Bronchial epithelial cell (primary cell): ENCODE results near the gene MMAB. TPM values are rescaled to one million over a fixed set of nuclear protein-coding genes. Genes with fewer than 3 reads are reported as not detected.

Source experiments
- DNase-seq: peaks from one replicate; pipeline ENCODE4 v3.0.0-alpha.2; 2010; ENCODE audit warnings: low read depth
- FAIRE-seq: peaks from 2 replicates; lab custom pipeline; 2011; peaks lifted over from hg19 to GRCh38; lab: Jason Lieb, UNC
- H3K27me3 ChIP-seq: 2 replicates; pipeline ENCODE4 v1.5.1; 2011; ENCODE audit warnings: low read length; ENCODE audit not compliant: control insufficient read depth, insufficient read depth
- H3K36me3 ChIP-seq: 2 replicates; pipeline ENCODE4 v1.5.1; 2011; ENCODE audit warnings: low read length; ENCODE audit not compliant: control insufficient read depth, insufficient read depth
- H3K4me3 ChIP-seq: 2 replicates; pipeline ENCODE4 v1.5.1; 2011; ENCODE audit warnings: mild to moderate bottlenecking, low read depth, low read length, control low read depth
- CTCF ChIP-seq: IDR thresholded peaks from 2 replicates; pipeline ENCODE4 v1.5.1; 2011; ENCODE audit warnings: mild to moderate bottlenecking, moderate library complexity, low read length, control low read depth, inconsistent platforms; ENCODE audit not compliant: insufficient read depth, severe bottlenecking
- total RNA-seq: library from RNA; depleted of rRNA; stranded (reverse); fragments of >200 nt; gene quantifications from 2 replicates; pipeline ENCODE4 v1.2.1, GENCODE V29; 2014

Gene MMAB
- total RNA-seq, 1 donor from 2014 or later = 36.9 TPM

- Histone ChIP-seq H3K4me3 (no peak overlapping the region), H3K27me3 (no peaks in the 10 kb centered on the region), H3K36me3 (peaks cover 24% of the 10 kb centered on the region)
- FAIRE-seq = no peak
- no peak for DNase-seq
- no peak for TF ChIP-seq CTCF
Measured at GRCh38 chr12:109567296-109567695, 6.0 kb downstream of the MMAB start.

GRCh38 chr12:109566424-109566823, 6.9 kb downstream of the MMAB start:
- Histone ChIP-seq H3K36me3 (peaks cover 22% of the 10 kb centered on the region), H3K4me3 (no peak overlapping the region), H3K27me3 (no peaks in the 10 kb centered on the region)
- DNase-seq (no peak), FAIRE-seq (no peak)
- TF ChIP-seq CTCF = no peak

GRCh38 chr12:109563291-109564284, 9.7 kb downstream of the MMAB start:
- no peak overlapping the region for H3K4me3 ChIP-seq
- no peak for TF ChIP-seq CTCF
- DNase-seq = no peak
- FAIRE-seq = no peak
- H3K36me3 ChIP-seq = peaks cover 21% of the 10 kb centered on the region
- H3K27me3 ChIP-seq = no peaks in the 10 kb centered on the region

- FAIRE-seq (no peak), DNase-seq (no peak)
- Histone ChIP-seq H3K36me3 (peaks cover 16% of the 10 kb centered on the region), H3K27me3 (no peaks in the 10 kb centered on the region), H3K4me3 (no peak overlapping the region)
- no peak for TF ChIP-seq CTCF
Measured at GRCh38 chr12:109562871-109563270, 10.4 kb downstream of the MMAB start.

- FAIRE-seq = no peak
- no peak for DNase-seq
- no peak for TF ChIP-seq CTCF
- Histone ChIP-seq H3K27me3 (no peaks in the 10 kb centered on the region), H3K4me3 (no peak overlapping the region), H3K36me3 (peaks cover 14% of the 10 kb centered on the region)
Measured at GRCh38 chr12:109561711-109562030, 11.6 kb downstream of the MMAB start.
